HEK293 (cell line): Measurements from ENCODE around the gene CACNA1C.

Experiments
- CTCF ChIA-PET: fragments of 350-600 bp; formaldehyde crosslinking; extraction: SDS; loops from one replicate; lab custom pipeline; 2021; ENCODE audit warnings: antibody characterized with exemption; lab: Yijun Ruan, JAX
- POLR2A ChIA-PET: fragments of 300-600 bp; formaldehyde crosslinking; extraction: SDS; loops from one replicate; lab custom pipeline; 2020; ENCODE audit warnings: antibody characterized with exemption, inconsistent platforms; lab: Yijun Ruan, JAX
- H3K27ac ChIP-seq: fragments of 200-500 bp; sonication (Bioruptor generic); 2 replicates; pipeline ENCODE4 v1.5.1; 2014; ENCODE audit warnings: low read depth, low read length, control low read depth, inconsistent platforms; ENCODE audit errors: extremely low read depth
- H3K36me3 ChIP-seq, 2 experiments: fragments of 200-500 bp in 1 of 2; sonication (Bioruptor generic) in 1 of 2; 1 replicate in 1 of 2; 2 replicates in 1 of 2; pipeline ENCODE4 v1.5.1; 2014 to 2017; ENCODE audit warnings: inconsistent platforms in 2 of 2, low read length in 2 of 2; ENCODE audit not compliant: control insufficient read depth in 2 of 2, insufficient read depth in 1 of 2
- H3K4me1 ChIP-seq: fragments of 200-500 bp; sonication (Bioruptor generic); 2 replicates; pipeline ENCODE4 v1.5.1; 2014; ENCODE audit warnings: mild to moderate bottlenecking, low read length, inconsistent platforms; ENCODE audit not compliant: control insufficient read depth, insufficient read depth
- H3K4me3 ChIP-seq: 2 replicates; pipeline ENCODE4 v1.5.1; 2011; ENCODE audit warnings: low read depth, mild to moderate bottlenecking, control low read depth, low read length, moderate library complexity
- H3K9me3 ChIP-seq: fragments of 200-500 bp; sonication (Bioruptor generic); 2 replicates; pipeline ENCODE4 v1.5.1; 2014; ENCODE audit warnings: low read depth, low read length, inconsistent platforms; ENCODE audit not compliant: control insufficient read depth, insufficient read depth
- MYNN ChIP-seq: fragments of 450-650 bp; formaldehyde crosslinking; IDR thresholded peaks from 2 replicates; pipeline ENCODE4 v1.5.1; 2016; ENCODE audit warnings: missing biosample characterization, missing genetic modification characterization, borderline replicate concordance
- SCRT1 ChIP-seq: fragments of 450-650 bp; formaldehyde crosslinking; IDR thresholded peaks from 2 replicates; pipeline ENCODE4 v1.5.1; 2016; ENCODE audit warnings: missing biosample characterization, missing genetic modification characterization, borderline replicate concordance
- SCRT2 ChIP-seq: fragments of 450-650 bp; formaldehyde crosslinking; IDR thresholded peaks from 2 replicates; pipeline ENCODE4 v1.5.1; 2016; ENCODE audit warnings: missing biosample characterization, missing genetic modification characterization
- ZBTB17 ChIP-seq: fragments of 450-650 bp; formaldehyde crosslinking; IDR thresholded peaks from 2 replicates; pipeline ENCODE4 v1.5.1; 2016; ENCODE audit warnings: missing biosample characterization, missing genetic modification characterization
- ZNF16 ChIP-seq: fragments of 450-650 bp; formaldehyde crosslinking; IDR thresholded peaks from 2 replicates; pipeline ENCODE4 v1.5.1; 2016; ENCODE audit warnings: low read depth, missing biosample characterization, missing genetic modification characterization
- ZNF23 ChIP-seq: fragments of 450-650 bp; formaldehyde crosslinking; IDR thresholded peaks from 2 replicates; pipeline ENCODE4 v1.5.1; 2016; ENCODE audit warnings: missing biosample characterization, missing genetic modification characterization, borderline replicate concordance
- ZNF600 ChIP-seq: fragments of 450-650 bp; formaldehyde crosslinking; IDR thresholded peaks from 2 replicates; pipeline ENCODE4 v1.5.1; 2016; ENCODE audit warnings: missing biosample characterization, missing genetic modification characterization
- ZNF654 ChIP-seq: fragments of 450-650 bp; formaldehyde crosslinking; IDR thresholded peaks from 2 replicates; pipeline ENCODE4 v1.5.1; 2016; ENCODE audit warnings: low read depth, missing biosample characterization, missing genetic modification characterization
- ZNF658 ChIP-seq: fragments of 450-650 bp; formaldehyde crosslinking; IDR thresholded peaks from 2 replicates; pipeline ENCODE4; 2016; ENCODE audit warnings: missing biosample characterization, missing genetic modification characterization
- ZNF747 ChIP-seq: fragments of 450-650 bp; formaldehyde crosslinking; IDR thresholded peaks from 2 replicates; pipeline ENCODE4 v1.5.1; 2016; ENCODE audit warnings: missing biosample characterization, missing genetic modification characterization
- ZNF76 ChIP-seq: fragments of 450-650 bp; formaldehyde crosslinking; IDR thresholded peaks from 2 replicates; pipeline ENCODE4; 2016; ENCODE audit warnings: low read depth, missing biosample characterization, missing genetic modification characterization, borderline replicate concordance
- ZNF785 ChIP-seq: fragments of 450-650 bp; formaldehyde crosslinking; IDR thresholded peaks from 2 replicates; pipeline ENCODE4 v1.5.1; 2016; ENCODE audit warnings: missing biosample characterization, missing genetic modification characterization
- ZNF791 ChIP-seq: fragments of 450-650 bp; formaldehyde crosslinking; IDR thresholded peaks from 2 replicates; pipeline ENCODE4 v1.5.1; 2016; ENCODE audit warnings: missing biosample characterization, missing genetic modification characterization
- TF ChIP-seq, protein P1 (sequence below): fragments of 450-650 bp; formaldehyde crosslinking; IDR thresholded peaks from 2 replicates; pipeline ENCODE4 v1.5.1; 2016; ENCODE audit warnings: missing biosample characterization, missing genetic modification characterization
- TF ChIP-seq, protein P2 (sequence below): fragments of 450-650 bp; formaldehyde crosslinking; IDR thresholded peaks from 2 replicates; pipeline ENCODE4 v1.5.1; 2016; ENCODE audit warnings: missing biosample characterization, missing genetic modification characterization
- TF ChIP-seq, protein P3 (sequence below): fragments of 450-650 bp; formaldehyde crosslinking; IDR thresholded peaks from 2 replicates; pipeline ENCODE4 v1.5.1; 2016; ENCODE audit warnings: missing biosample characterization, missing genetic modification characterization, borderline replicate concordance
- TF ChIP-seq, protein P4 (sequence below): fragments of 450-650 bp; formaldehyde crosslinking; IDR thresholded peaks from 2 replicates; pipeline ENCODE4 v1.5.1; 2016; ENCODE audit warnings: missing biosample characterization, missing genetic modification characterization, low read depth

CACNA1C gene

DNA sequence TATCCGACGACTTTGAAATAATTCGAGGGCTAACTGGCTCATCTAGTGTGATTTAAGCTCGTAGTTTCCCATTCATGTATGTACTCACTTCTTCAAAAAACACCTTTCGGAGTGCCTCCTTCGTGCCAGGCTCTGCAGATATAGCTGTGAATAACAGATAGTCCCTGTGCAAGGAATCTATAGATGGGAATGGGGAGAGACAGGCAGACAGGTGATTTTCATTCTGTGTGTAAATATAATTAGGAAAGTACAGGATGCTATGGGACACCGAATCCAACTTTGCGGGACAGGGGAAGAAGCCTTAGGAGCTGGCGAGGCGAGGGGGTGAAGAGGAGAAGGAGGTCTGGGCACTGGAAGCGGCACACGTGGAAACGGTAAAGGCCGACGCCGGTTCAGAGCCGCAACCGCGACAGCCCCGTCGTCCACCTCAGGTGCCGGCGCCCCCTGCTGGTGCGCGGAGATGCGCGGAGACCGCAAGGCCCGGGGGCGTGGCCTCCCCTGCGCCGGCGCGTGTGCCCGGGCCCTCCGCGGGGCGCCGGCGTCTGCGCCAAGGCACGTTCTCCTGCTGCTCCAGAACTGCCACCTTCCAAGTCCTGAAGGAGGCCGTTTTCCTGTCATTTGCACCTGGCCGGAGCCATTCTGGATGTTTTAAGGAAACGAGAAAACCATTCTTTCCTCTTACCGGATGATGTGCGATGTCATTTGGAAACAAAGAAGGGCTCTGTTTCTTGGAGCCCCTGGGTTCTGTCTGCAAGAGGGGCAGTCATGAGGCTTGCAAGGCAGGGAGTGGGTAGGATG, 18.0 kb upstream of the CACNA1C start (continued):
- TF ChIP-seq, protein P1, sequence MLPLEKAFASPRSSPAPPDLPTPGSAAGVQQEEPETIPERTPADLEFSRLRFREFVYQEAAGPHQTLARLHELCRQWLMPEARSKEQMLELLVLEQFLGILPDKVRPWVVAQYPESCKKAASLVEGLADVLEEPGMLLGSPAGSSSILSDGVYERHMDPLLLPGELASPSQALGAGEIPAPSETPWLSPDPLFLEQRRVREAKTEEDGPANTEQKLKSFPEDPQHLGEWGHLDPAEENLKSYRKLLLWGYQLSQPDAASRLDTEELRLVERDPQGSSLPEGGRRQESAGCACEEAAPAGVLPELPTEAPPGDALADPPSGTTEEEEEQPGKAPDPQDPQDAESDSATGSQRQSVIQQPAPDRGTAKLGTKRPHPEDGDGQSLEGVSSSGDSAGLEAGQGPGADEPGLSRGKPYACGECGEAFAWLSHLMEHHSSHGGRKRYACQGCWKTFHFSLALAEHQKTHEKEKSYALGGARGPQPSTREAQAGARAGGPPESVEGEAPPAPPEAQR = 0 out of 2 replicates have a peak, but pooled peaks have one; percentile 18
- TF ChIP-seq ZNF23 (tag by site-specific recombination) (no peak), ZBTB17 (tag by site-specific recombination) (peak; percentile 31; the same call in 1 of the 2 replicates), ZNF658 (tag by site-specific recombination) (no peak), ZNF791 (tag by site-specific recombination) (no peak), ZNF600 (peak; percentile 94)
- TF ChIP-seq, protein P2, sequence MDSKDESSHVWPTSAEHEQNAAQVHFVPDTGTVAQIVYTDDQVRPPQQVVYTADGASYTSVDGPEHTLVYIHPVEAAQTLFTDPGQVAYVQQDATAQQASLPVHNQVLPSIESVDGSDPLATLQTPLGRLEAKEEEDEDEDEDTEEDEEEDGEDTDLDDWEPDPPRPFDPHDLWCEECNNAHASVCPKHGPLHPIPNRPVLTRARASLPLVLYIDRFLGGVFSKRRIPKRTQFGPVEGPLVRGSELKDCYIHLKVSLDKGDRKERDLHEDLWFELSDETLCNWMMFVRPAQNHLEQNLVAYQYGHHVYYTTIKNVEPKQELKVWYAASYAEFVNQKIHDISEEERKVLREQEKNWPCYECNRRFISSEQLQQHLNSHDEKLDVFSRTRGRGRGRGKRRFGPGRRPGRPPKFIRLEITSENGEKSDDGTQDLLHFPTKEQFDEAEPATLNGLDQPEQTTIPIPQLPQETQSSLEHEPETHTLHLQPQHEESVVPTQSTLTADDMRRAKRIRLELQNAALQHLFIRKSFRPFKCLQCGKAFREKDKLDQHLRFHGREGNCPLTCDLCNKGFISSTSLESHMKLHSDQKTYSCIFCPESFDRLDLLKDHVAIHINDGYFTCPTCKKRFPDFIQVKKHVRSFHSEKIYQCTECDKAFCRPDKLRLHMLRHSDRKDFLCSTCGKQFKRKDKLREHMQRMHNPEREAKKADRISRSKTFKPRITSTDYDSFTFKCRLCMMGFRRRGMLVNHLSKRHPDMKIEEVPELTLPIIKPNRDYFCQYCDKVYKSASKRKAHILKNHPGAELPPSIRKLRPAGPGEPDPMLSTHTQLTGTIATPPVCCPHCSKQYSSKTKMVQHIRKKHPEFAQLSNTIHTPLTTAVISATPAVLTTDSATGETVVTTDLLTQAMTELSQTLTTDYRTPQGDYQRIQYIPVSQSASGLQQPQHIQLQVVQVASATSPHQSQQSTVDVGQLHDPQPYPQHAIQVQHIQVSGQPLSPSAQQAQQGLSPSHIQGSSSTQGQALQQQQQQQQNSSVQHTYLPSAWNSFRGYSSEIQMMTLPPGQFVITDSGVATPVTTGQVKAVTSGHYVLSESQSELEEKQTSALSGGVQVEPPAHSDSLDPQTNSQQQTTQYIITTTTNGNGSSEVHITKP (tag by site-specific recombination) = no peak
- TF ChIP-seq, all 188 proteins: peak for 42

DNA sequence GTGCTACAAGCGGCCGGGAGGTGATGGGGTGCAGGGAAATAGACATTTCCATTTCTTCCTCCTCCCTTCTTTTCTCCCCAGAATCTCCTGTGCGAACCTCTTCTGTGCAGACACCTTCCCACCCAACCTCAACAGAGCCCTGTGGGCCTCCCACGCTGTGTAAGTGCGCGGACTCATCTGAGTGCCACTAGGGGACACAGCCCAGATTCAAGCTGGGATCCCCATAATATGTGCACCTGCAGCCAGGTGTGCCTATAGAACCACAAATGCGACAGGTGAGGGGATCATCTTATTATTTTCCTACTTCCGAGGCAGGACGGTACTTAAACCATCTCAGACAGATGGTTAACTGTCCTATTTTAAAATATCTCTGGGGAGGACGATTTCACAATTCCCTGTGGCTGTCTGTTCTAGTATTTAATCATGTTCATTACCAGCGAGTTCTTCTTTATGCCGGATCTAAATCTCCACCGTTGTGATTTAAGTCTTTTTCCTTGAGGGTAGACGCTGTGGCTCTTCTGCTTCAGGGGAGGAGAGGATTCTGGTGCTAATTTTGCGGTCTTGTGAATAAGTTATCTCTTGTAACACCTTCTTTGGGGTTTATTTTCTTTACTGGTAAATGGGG, 17.2 kb upstream of the CACNA1C start:
- no peak overlapping the region for H3K4me3 ChIP-seq
- CTCF ChIA-PET = interaction anchor here (0.5 to 3.2 kb wide), 11 partner anchors 9 to 360 kb away, joined by 3 to 21 read pairs (median 5); no protein-coding TSS in a partner anchor
- TF ChIP-seq SCRT2 (tag by site-specific recombination) = peak; percentile 86
- no peak for TF ChIP-seq ZNF785 (tag by site-specific recombination)
- TF ChIP-seq ZNF747 (tag by site-specific recombination) = no peak
- TF ChIP-seq ZNF76 (tag by site-specific recombination) = no peak
- TF ChIP-seq ZNF16 = no peak
- TF ChIP-seq ZNF654 (tag by site-specific recombination) = no peak
- TF ChIP-seq, protein P3, sequence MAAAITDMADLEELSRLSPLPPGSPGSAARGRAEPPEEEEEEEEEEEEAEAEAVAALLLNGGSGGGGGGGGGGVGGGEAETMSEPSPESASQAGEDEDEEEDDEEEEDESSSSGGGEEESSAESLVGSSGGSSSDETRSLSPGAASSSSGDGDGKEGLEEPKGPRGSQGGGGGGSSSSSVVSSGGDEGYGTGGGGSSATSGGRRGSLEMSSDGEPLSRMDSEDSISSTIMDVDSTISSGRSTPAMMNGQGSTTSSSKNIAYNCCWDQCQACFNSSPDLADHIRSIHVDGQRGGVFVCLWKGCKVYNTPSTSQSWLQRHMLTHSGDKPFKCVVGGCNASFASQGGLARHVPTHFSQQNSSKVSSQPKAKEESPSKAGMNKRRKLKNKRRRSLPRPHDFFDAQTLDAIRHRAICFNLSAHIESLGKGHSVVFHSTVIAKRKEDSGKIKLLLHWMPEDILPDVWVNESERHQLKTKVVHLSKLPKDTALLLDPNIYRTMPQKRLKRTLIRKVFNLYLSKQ (tag by site-specific recombination) = no peak
- no peak for TF ChIP-seq MYNN
- TF ChIP-seq SCRT1 = peak; percentile 83
- TF ChIP-seq, protein P4, sequence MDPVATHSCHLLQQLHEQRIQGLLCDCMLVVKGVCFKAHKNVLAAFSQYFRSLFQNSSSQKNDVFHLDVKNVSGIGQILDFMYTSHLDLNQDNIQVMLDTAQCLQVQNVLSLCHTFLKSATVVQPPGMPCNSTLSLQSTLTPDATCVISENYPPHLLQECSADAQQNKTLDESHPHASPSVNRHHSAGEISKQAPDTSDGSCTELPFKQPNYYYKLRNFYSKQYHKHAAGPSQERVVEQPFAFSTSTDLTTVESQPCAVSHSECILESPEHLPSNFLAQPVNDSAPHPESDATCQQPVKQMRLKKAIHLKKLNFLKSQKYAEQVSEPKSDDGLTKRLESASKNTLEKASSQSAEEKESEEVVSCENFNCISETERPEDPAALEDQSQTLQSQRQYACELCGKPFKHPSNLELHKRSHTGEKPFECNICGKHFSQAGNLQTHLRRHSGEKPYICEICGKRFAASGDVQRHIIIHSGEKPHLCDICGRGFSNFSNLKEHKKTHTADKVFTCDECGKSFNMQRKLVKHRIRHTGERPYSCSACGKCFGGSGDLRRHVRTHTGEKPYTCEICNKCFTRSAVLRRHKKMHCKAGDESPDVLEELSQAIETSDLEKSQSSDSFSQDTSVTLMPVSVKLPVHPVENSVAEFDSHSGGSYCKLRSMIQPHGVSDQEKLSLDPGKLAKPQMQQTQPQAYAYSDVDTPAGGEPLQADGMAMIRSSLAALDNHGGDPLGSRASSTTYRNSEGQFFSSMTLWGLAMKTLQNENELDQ (tag by site-specific recombination) = no peak
- POLR2A ChIA-PET = no interaction called here
- H3K27ac ChIP-seq = no peak overlapping the region
- no peaks in the 10 kb centered on the region for H3K9me3 ChIP-seq
- 0 out of 2 replicates have a peak, but pooled peaks cover 4% of the 10 kb centered on the region for H3K4me1 ChIP-seq
- no peaks in the 10 kb centered on the region for H3K36me3 ChIP-seq
